HCT116 (cell line): ENCODE measurements around the gene S1PR3. TPM values are rescaled to one million over a fixed set of nuclear protein-coding genes. Genes with fewer than 3 reads are reported as not detected.

Experiments
- ATAC-seq: fragments of 200-7000 bp; cut with Tn5 transposase; 2 replicates; pipeline ENCODE4 v1.9.1; 2020; ENCODE audit warnings: mild to moderate bottlenecking, moderate library complexity
- BruUV-seq: library from RNA; stranded (reverse); fragments of 400-500 nt; replicated peaks from 2 replicates; lab custom pipeline; 2021; lab: Mats Ljungman, UMichigan
- CTCF ChIA-PET: fragments of 300-600 bp; sonication (Branson Sonifier 250); formaldehyde crosslinking; loops from one replicate; lab custom pipeline; 2021; ENCODE audit warnings: antibody characterized with exemption; lab: Charles Lee
- POLR2A ChIA-PET: fragments of 300-600, 350-600 bp; sonication (Branson Sonifier 250); formaldehyde crosslinking; loops from one replicate; lab custom pipeline; 2021; ENCODE audit warnings: antibody characterized with exemption; lab: Charles Lee
- RAD21 ChIA-PET, 2 experiments: fragments of 300-600 bp; sonication (Branson Sonifier 250); formaldehyde crosslinking; loops; one replicate each; lab custom pipeline; 2023; ENCODE audit warnings: low total read pairs in 2 of 2; ENCODE audit not compliant: uncharacterized antibody in 2 of 2, unreplicated experiment in 2 of 2, low non-redundant PET in 1 of 2; lab: Charles Lee
- DNase-seq: peaks from one replicate; pipeline ENCODE4 v3.0.0-alpha.2; 2010; ENCODE audit warnings: low read depth, low spot score
- H2AFZ ChIP-seq: fragments of 200-600 bp; shearing (Covaris generic), sonication (generic); 2 replicates; pipeline ENCODE4 v1.6.1; 2017; ENCODE audit warnings: low read depth, mixed run types, mixed read lengths, antibody characterized with exemption, low read length; ENCODE audit not compliant: poor library complexity, severe bottlenecking
- H3K27ac ChIP-seq: 2 replicates; pipeline ENCODE4 v1.5.1; 2012; ENCODE audit warnings: low read depth, low read length
- H3K27me3 ChIP-seq: fragments of 200-600 bp; sonication (generic); 2 replicates; pipeline ENCODE4 v1.6.1; 2016; ENCODE audit warnings: mixed run types, low read length, mixed read lengths; ENCODE audit not compliant: insufficient read depth
- H3K36me3 ChIP-seq, 2 experiments: fragments of 200-500 bp in 1 of 2; fragments of 200-600 bp in 1 of 2; sonication (Bioruptor generic) in 1 of 2; sonication (generic) in 1 of 2; 2 replicates each; pipeline versions ENCODE4 v1.5.1 to v1.6.1; 2014 to 2016; ENCODE audit warnings: low read length in 2 of 2, inconsistent platforms in 1 of 2, mixed read lengths in 1 of 2, mixed run types in 1 of 2; ENCODE audit not compliant: insufficient read depth in 2 of 2, control insufficient read depth in 1 of 2
- H3K4me1 ChIP-seq, 2 experiments: fragments of 200-600 bp in 1 of 2; sonication (generic) in 1 of 2; 2 replicates each; pipeline versions ENCODE4 v1.5.1 to v1.6.1; 2012 to 2017; ENCODE audit warnings: low read length in 2 of 2, inconsistent platforms in 1 of 2, mild to moderate bottlenecking in 1 of 2, mixed read lengths in 1 of 2, mixed run types in 1 of 2, moderate library complexity in 1 of 2; ENCODE audit not compliant: insufficient read depth in 2 of 2, control insufficient read depth in 1 of 2
- H3K4me2 ChIP-seq: fragments of 200-600 bp; sonication (generic); 2 replicates; pipeline ENCODE4 v1.6.1; 2017; ENCODE audit warnings: mixed run types, low read length, mixed read lengths
- H3K4me3 ChIP-seq, 2 experiments: fragments of 200-600 bp in 1 of 2; sonication (generic) in 1 of 2; replicated peaks in 1 of 2; 2 replicates each; pipeline ENCODE4 v1.5.1; 2011 to 2016; ENCODE audit warnings: low read length in 2 of 2, control low read depth in 1 of 2, low read depth in 1 of 2, mild to moderate bottlenecking in 1 of 2, mixed read lengths in 1 of 2, mixed run types in 1 of 2
- H3K79me2 ChIP-seq: fragments of 200-600 bp; sonication (generic); 2 replicates; pipeline ENCODE4 v1.6.1; 2017; ENCODE audit warnings: mild to moderate bottlenecking, mixed run types, low read length, moderate library complexity, mixed read lengths; ENCODE audit not compliant: insufficient read depth
- H3K9ac ChIP-seq: fragments of 200-600 bp; sonication (generic); 2 replicates; pipeline ENCODE4 v1.6.1; 2016; ENCODE audit warnings: low read length, mixed read lengths
- H3K9me2 ChIP-seq: fragments of 200-600 bp; sonication (generic), shearing (Covaris generic); 2 replicates; pipeline ENCODE4 v1.6.1; 2017; ENCODE audit warnings: mixed run types, mild to moderate bottlenecking, moderate library complexity; ENCODE audit not compliant: insufficient read depth
- H3K9me3 ChIP-seq, 2 experiments: fragments of 200-500 bp in 1 of 2; fragments of 200-600 bp in 1 of 2; sonication (Bioruptor generic) in 1 of 2; sonication (generic) in 1 of 2; 2 replicates each; pipeline ENCODE4 v1.6.1; 2014 to 2017; ENCODE audit warnings: low read length in 2 of 2, mixed read lengths in 2 of 2, inconsistent platforms in 1 of 2, low read depth in 1 of 2, mild to moderate bottlenecking in 1 of 2, mixed run types in 1 of 2, moderate library complexity in 1 of 2; ENCODE audit not compliant: control insufficient read depth in 1 of 2, insufficient read depth in 1 of 2
- H4K20me1 ChIP-seq: fragments of 200-600 bp; sonication (generic), shearing (Covaris generic); 2 replicates; pipeline ENCODE4 v1.6.1; 2017; ENCODE audit warnings: mixed run types, mild to moderate bottlenecking, moderate library complexity; ENCODE audit not compliant: insufficient read depth
- CEBPB ChIP-seq: IDR thresholded peaks from 2 replicates; pipeline ENCODE4 v1.6.1; 2012; ENCODE audit warnings: low read depth
- CTCF ChIP-seq, 3 experiments: fragments of 200-600 bp in 1 of 3; sonication (generic) in 1 of 3; IDR thresholded peaks in 2 of 3; conservative IDR thresholded peaks in 1 of 3; 2 replicates each; pipeline ENCODE4 v1.5.1; 2012 to 2017; ENCODE audit warnings: low read depth in 2 of 3, low read length in 2 of 3, antibody characterized with exemption in 1 of 3, borderline replicate concordance in 1 of 3, control low read depth in 1 of 3, mild to moderate bottlenecking in 1 of 3, mixed read lengths in 1 of 3, mixed run types in 1 of 3, moderate library complexity in 1 of 3; ENCODE audit not compliant: insufficient read depth in 1 of 3
- EGR1 ChIP-seq: IDR thresholded peaks from 2 replicates; pipeline ENCODE4 v1.6.1; 2012; ENCODE audit warnings: low read depth
- ELF1 ChIP-seq: IDR thresholded peaks from 2 replicates; pipeline ENCODE4 v1.6.1; 2012; ENCODE audit warnings: low read depth, borderline replicate concordance
- EZH2 ChIP-seq: fragments of 200-600 bp; sonication (generic); IDR thresholded peaks from 2 replicates; pipeline ENCODE4 v1.6.1; 2017; ENCODE audit warnings: antibody characterized with exemption, mixed run types
- FOSL1 ChIP-seq: IDR thresholded peaks from 2 replicates; pipeline ENCODE4 v1.6.1; 2012; ENCODE audit warnings: low read depth
- POLR2A ChIP-seq: IDR thresholded peaks from 2 replicates; pipeline ENCODE4 v1.7.0; 2011; ENCODE audit warnings: borderline replicate concordance; ENCODE audit not compliant: insufficient read depth, insufficient read length; ENCODE audit errors: extremely low read depth
- REST ChIP-seq: IDR thresholded peaks from 2 replicates; pipeline ENCODE4 v1.6.1; 2012; ENCODE audit warnings: low read depth
- TCF7L2 ChIP-seq: IDR thresholded peaks from 2 replicates; pipeline ENCODE4 v1.7.0; 2011; ENCODE audit warnings: borderline replicate concordance, inconsistent platforms; ENCODE audit not compliant: insufficient read depth, insufficient read length; ENCODE audit errors: extremely low read depth
- ZBTB33 ChIP-seq: IDR thresholded peaks from 2 replicates; pipeline ENCODE4 v1.6.1; 2011; ENCODE audit warnings: mild to moderate bottlenecking, low read length, moderate library complexity; ENCODE audit not compliant: insufficient replicate concordance; ENCODE audit errors: extremely low read depth
- ZFX ChIP-seq: fragments of 450-650 bp; IDR thresholded peaks from 2 replicates; pipeline ENCODE4 v1.6.1; 2017
- intact Hi-C: fragments of 100-400 bp; cut with micrococcal nuclease; formaldehyde crosslinking; loops from 2 replicates; pipeline ENCODE4 v1.10.0; 2022
- total RNA-seq: library from RNA; stranded (reverse); gene quantifications from one replicate; pipeline ENCODE4 v1.2.1, GENCODE V29; 2021; ENCODE audit not compliant: unreplicated experiment

Gene S1PR3
- total RNA-seq, 1 experiment from 2014 or later: 0.07 TPM

GRCh38 chr9:89044881-89045280 is 53.6 kb downstream of the S1PR3 start:
- DNase-seq: no peak
- no peak for TF ChIP-seq TCF7L2
- no peak for TF ChIP-seq CEBPB
- TF ChIP-seq ZBTB33: no peak
- intact Hi-C loops: no loop called here

GRCh38 chr9:89046832-89047231 is 55.6 kb downstream of the S1PR3 start:
- POLR2A ChIA-PET: no interaction called here
- TF ChIP-seq ZFX (no peak), FOSL1 (no peak), CEBPB (no peak), CTCF (IDR thresholded peaks at IDR 0.05 in 2 of 3, conservative IDR thresholded peaks at IDR 0.05 in 1 of 3; ENCODE audit: borderline replicate concordance in 1 of 3, insufficient read depth in 1 of 3, low read depth in 2 of 3, low read length in 2 of 3) (no peak), TCF7L2 (no peak), REST (no peak), POLR2A (no peak), EZH2 (no peak), EGR1 (no peak), ELF1 (no peak)

More at GRCh38 chr9:89044881-89045280, 53.6 kb downstream of the S1PR3 start:
- Histone ChIP-seq H4K20me1 (no peaks in the 10 kb centered on the region), H3K4me2 (no peak overlapping the region), H3K9me3 (no peaks in the 10 kb centered on the region), H3K79me2 (no peaks in the 10 kb centered on the region), H3K36me3 (no peaks in the 10 kb centered on the region), H3K4me3 (no peak overlapping the region), H3K9me2 (no peaks in the 10 kb centered on the region), H3K4me1 (no peaks in the 10 kb centered on the region), H3K9ac (no peak overlapping the region), H3K27me3 (no peaks in the 10 kb centered on the region; the same call in 1 of the 2 replicates), H3K27ac (no peak overlapping the region), H2AFZ (no peak overlapping the region)
- BruUV-seq: no TSS peak
- ChIA-PET RAD21 (no interaction called here), CTCF (no interaction called here), POLR2A (no interaction called here)
- ATAC-seq: no peak

More at GRCh38 chr9:89046832-89047231, 55.6 kb downstream of the S1PR3 start:
- ChIA-PET CTCF (no interaction called here), RAD21 (no interaction called here)
- H3K79me2 ChIP-seq: no peaks in the 10 kb centered on the region
- no peaks in the 10 kb centered on the region for H3K4me1 ChIP-seq
- ATAC-seq (no peak), DNase-seq (no peak)
- no peak overlapping the region for H3K9ac ChIP-seq
- H2AFZ ChIP-seq: no peak overlapping the region
- no peaks in the 10 kb centered on the region for H3K9me3 ChIP-seq
- no TSS peak for BruUV-seq
- no peaks in the 10 kb centered on the region for H3K36me3 ChIP-seq
- no peak overlapping the region for H3K4me2 ChIP-seq
- H4K20me1 ChIP-seq: no peaks in the 10 kb centered on the region
- no peaks in the 10 kb centered on the region; the same call in 1 of the 2 replicates for H3K27me3 ChIP-seq
- H3K4me3 ChIP-seq: no peak overlapping the region
- no peaks in the 10 kb centered on the region for H3K9me2 ChIP-seq
- H3K27ac ChIP-seq: no peak overlapping the region
- intact Hi-C loops: no loop called here
